Body of pancreas (tissue), 4 donors: ENCODE measurements around the gene KIF5B. TPM values are rescaled to one million over a fixed set of nuclear protein-coding genes. Genes with fewer than 3 reads are reported as not detected.

ENCODE experiments used
- ATAC-seq: fragments of 150-250 bp; one replicate; pipeline ENCODE4 v1.9.1; 2016
- DNase-seq, 4 donors: peaks; one replicate each; pipeline ENCODE4 v3.0.0-alpha.2; 2019
- H3K27ac ChIP-seq, 4 donors: fragments of 200-600 bp; sonication (generic); 1 replicate in 3 of 4; 2 replicates in 1 of 4; pipeline versions ENCODE4 v1.5.1 to v1.6.1; 2016 to 2019; ENCODE audit warnings: mild to moderate bottlenecking in 1 of 4, mixed read lengths in 1 of 4, moderate library complexity in 1 of 4
- H3K27me3 ChIP-seq, 2 donors: fragments of 200-600 bp; sonication (generic); one replicate each; pipeline ENCODE4 v1.6.0; 2016; ENCODE audit warnings: mild to moderate bottlenecking in 1 of 2
- H3K36me3 ChIP-seq, 2 donors: fragments of 200-600 bp; sonication (generic); replicated peaks in 1 of 2; 2 replicates each; pipeline ENCODE4 v1.5.1; 2016; ENCODE audit warnings: low read depth in 2 of 2; ENCODE audit not compliant: insufficient read depth in 1 of 2
- H3K4me1 ChIP-seq: fragments of 200-600 bp; sonication (generic); one replicate; pipeline ENCODE4 v1.6.0; 2016
- H3K4me3 ChIP-seq, 2 donors: fragments of 200-600 bp; sonication (generic); 1 replicate in 1 of 2; 2 replicates in 1 of 2; pipeline ENCODE4 v1.5.1; 2016 to 2019
- H3K9me3 ChIP-seq, 3 donors: fragments of 200-600 bp; sonication (generic); 1 replicate in 2 of 3; 2 replicates in 1 of 3; pipeline ENCODE4 v1.5.1; 2016
- CTCF ChIP-seq, 7 experiments: fragments of 450-650 bp in 4 of 7; fragments of 200-600 bp in 3 of 7; sonication (generic) in 3 of 7; IDR thresholded peaks; one replicate each; pipeline ENCODE4 v1.5.1; 2016 to 2019; ENCODE audit warnings: antibody characterized with exemption in 7 of 7
- POLR2A ChIP-seq, 3 donors: fragments of 450-650 bp; IDR thresholded peaks; one replicate each; pipeline ENCODE4 v1.6.1; 2016; ENCODE audit warnings: antibody characterized with exemption in 3 of 3, mild to moderate bottlenecking in 2 of 3
- WGBS, 2 donors: methylation state at CpG; one replicate each; pipeline ENCODE4 v1.1.5; 2017; 5-methylcytosine and 5-hydroxymethylcytosine counted together
- intact Hi-C: fragments of 100-400 bp; cut with DNase I; formaldehyde crosslinking; loops from one replicate; pipeline ENCODE4 v1.15.1; 2023
- total RNA-seq, 2 donors: library from RNA; depleted of rRNA; stranded (reverse); fragments of >200 nt; gene quantifications; one replicate each; pipeline ENCODE4 v1.1.0, GENCODE V29; 2016

Gene KIF5B
- 10 to 100 TPM; 53.7 to 59.9 TPM for total RNA-seq

GRCh38 chr10:32056136-32057035 is at the start of gene KIF5B:
KIF5B (minus strand) TSS chr10:32056425; CDS start chr10:32055973, 452 bp downstream.
- 1 to 4% methylated on average over 7 to 32 of the region's 63 CpGs for WGBS, 2 donors
- H3K4me1 ChIP-seq, result peaks cover 32% of the 10 kb centered on the region
- peak within 1 kb of the TSS; percentile 91 to 99 (median 94) for H3K27ac ChIP-seq
- H3K27me3 ChIP-seq, result no peaks in the 10 kb centered on the region
- ATAC-seq, result peak; percentile 93
- DNase-seq, result peak; percentile 87 to 91 (median 88)
- H3K36me3 ChIP-seq, result no peaks in the 10 kb centered on the region
- peak within 1 kb of the TSS; percentile 70 to 79 for H3K4me3 ChIP-seq
- TF ChIP-seq POLR2A (IDR thresholded peaks at IDR 0.05) (peak; percentile 99), CTCF (IDR thresholded peaks at IDR 0.05) (no peak)
- intact Hi-C loops, result loop anchor here (10.0 kb wide), 1 partner anchor 158 kb away; no protein-coding TSS in a partner anchor
- no peaks in the 10 kb centered on the region for H3K9me3 ChIP-seq

- H3K4me1 ChIP-seq, result peaks cover 21% of the 10 kb centered on the region
- ATAC-seq (peak; percentile 47), DNase-seq (no peak)
- TF ChIP-seq CTCF (IDR thresholded peaks at IDR 0.05), result no peak
- H3K27ac ChIP-seq, result peak overlapping the region in 2 of 4 donors; percentile 4 to 5
- H3K4me3 ChIP-seq, result no peak overlapping the region
- no peaks in the 10 kb centered on the region for H3K9me3 ChIP-seq
- H3K36me3 ChIP-seq, result no peaks in the 10 kb centered on the region
- WGBS, 2 donors, result 40 to 48% methylated on average over 7 of the region's 7 CpGs
- no peaks in the 10 kb centered on the region for H3K27me3 ChIP-seq
- intact Hi-C loops, result no loop called here
Observed at GRCh38 chr10:32105782-32106382, 49.7 kb upstream of the KIF5B start.

GRCh38 chr10:32104622-32105509 is 48.6 kb upstream of the KIF5B start:
- Histone ChIP-seq H3K4me3 (no peak overlapping the region), H3K9me3 (no peaks in the 10 kb centered on the region), H3K27me3 (no peaks in the 10 kb centered on the region), H3K4me1 (peaks cover 21% of the 10 kb centered on the region), H3K27ac (no peak overlapping the region), H3K36me3 (no peaks in the 10 kb centered on the region)
- no peak for ATAC-seq
- TF ChIP-seq CTCF (IDR thresholded peaks at IDR 0.05), result no peak
- no peak for TF ChIP-seq POLR2A (IDR thresholded peaks at IDR 0.05)
- intact Hi-C loops, result no loop called here
- no peak for DNase-seq
- WGBS, 2 donors, result 69 to 70% methylated on average over 5 of the region's 5 CpGs

GRCh38 chr10:32104181-32104580 is 48.0 kb upstream of the KIF5B start:
- Histone ChIP-seq H3K4me1 (peaks cover 21% of the 10 kb centered on the region), H3K27ac (no peak overlapping the region), H3K36me3 (no peaks in the 10 kb centered on the region), H3K4me3 (no peak overlapping the region), H3K27me3 (no peaks in the 10 kb centered on the region), H3K9me3 (no peaks in the 10 kb centered on the region)
- WGBS, 2 donors, result 65 to 66% methylated on average over 3 of the region's 3 CpGs
- DNase-seq, result no peak
- no peak for ATAC-seq
- intact Hi-C loops, result no loop called here
- TF ChIP-seq CTCF (IDR thresholded peaks at IDR 0.05) (no peak), POLR2A (IDR thresholded peaks at IDR 0.05) (no peak)
